Ishikawa (cell line): ENCODE data around the gene CDYL2.

Source experiments
- CEBPB ChIP-seq: IDR thresholded peaks from 2 replicates; pipeline ENCODE4 v1.6.1; 2012
- EGR1 ChIP-seq: IDR thresholded peaks from 2 replicates; pipeline ENCODE4 v1.6.1; 2012
- MAX ChIP-seq: IDR thresholded peaks from 2 replicates; pipeline ENCODE4 v1.6.1; 2012
- NFIC ChIP-seq: IDR thresholded peaks from 2 replicates; pipeline ENCODE4 v1.6.1; 2012
- RAD21 ChIP-seq: IDR thresholded peaks from 2 replicates; pipeline ENCODE4 v1.6.1; 2012; ENCODE audit warnings: low read depth
- TAF1 ChIP-seq: IDR thresholded peaks from 2 replicates; pipeline ENCODE4 v1.6.1; 2012; ENCODE audit warnings: low read depth, mild to moderate bottlenecking
- YY1 ChIP-seq: IDR thresholded peaks from 2 replicates; pipeline ENCODE4 v1.6.1; 2012; ENCODE audit warnings: low read depth
- TF ChIP-seq, protein P1 (sequence below): IDR thresholded peaks from 2 replicates; pipeline ENCODE4 v1.6.1; 2012
- TF ChIP-seq, protein P2 (sequence below): IDR thresholded peaks from 2 replicates; pipeline ENCODE4 v1.6.1; 2012; ENCODE audit warnings: low read depth, mild to moderate bottlenecking

DNA sequence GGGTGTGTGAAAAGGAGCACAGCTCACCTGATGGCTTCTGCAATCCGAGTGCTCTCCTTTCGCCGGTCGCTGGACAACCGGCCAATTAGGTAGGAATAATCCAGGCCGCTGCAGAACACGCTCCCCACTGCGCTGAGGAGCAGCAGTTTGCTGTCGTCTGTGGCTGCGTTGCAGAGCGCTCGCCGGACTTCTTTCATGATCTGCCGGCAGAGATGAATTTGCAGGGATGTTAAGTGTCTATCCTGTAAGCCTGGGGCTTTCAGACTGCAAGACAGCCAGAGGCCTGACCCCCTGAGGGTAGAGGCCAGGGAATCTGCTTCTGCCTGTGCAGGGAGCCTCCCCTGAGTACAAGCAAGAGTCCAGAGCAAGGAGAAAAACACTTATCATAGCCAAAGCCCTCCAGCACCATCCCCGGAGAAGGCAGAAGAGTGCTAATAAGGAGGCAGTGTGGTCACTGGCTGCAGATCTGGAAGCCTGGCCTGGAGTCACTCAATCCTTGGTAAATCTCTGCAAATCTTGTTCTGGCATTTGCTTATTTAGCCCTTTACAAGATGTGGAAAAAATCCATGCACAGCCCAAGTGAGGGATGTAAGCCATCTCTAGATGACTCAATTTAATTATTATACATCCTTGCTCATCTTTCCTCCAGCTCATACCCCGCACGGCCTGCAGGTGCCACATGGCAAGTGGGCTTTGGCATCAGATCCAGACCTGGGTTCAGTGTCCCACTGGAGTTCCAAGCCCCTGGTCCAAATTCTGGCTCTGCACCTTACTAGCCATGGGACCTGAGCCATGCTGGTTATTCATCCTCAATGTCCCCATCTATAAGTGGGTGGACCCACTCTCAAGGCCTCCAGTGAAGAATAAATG lies 183.4 kb downstream of the CDYL2 start:
- TF ChIP-seq TAF1, result no peak
- no peak for TF ChIP-seq CEBPB
- TF ChIP-seq MAX, result no peak
- TF ChIP-seq, protein P1, sequence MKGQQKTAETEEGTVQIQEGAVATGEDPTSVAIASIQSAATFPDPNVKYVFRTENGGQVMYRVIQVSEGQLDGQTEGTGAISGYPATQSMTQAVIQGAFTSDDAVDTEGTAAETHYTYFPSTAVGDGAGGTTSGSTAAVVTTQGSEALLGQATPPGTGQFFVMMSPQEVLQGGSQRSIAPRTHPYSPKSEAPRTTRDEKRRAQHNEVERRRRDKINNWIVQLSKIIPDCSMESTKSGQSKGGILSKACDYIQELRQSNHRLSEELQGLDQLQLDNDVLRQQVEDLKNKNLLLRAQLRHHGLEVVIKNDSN, result no peak
- TF ChIP-seq, protein P2, sequence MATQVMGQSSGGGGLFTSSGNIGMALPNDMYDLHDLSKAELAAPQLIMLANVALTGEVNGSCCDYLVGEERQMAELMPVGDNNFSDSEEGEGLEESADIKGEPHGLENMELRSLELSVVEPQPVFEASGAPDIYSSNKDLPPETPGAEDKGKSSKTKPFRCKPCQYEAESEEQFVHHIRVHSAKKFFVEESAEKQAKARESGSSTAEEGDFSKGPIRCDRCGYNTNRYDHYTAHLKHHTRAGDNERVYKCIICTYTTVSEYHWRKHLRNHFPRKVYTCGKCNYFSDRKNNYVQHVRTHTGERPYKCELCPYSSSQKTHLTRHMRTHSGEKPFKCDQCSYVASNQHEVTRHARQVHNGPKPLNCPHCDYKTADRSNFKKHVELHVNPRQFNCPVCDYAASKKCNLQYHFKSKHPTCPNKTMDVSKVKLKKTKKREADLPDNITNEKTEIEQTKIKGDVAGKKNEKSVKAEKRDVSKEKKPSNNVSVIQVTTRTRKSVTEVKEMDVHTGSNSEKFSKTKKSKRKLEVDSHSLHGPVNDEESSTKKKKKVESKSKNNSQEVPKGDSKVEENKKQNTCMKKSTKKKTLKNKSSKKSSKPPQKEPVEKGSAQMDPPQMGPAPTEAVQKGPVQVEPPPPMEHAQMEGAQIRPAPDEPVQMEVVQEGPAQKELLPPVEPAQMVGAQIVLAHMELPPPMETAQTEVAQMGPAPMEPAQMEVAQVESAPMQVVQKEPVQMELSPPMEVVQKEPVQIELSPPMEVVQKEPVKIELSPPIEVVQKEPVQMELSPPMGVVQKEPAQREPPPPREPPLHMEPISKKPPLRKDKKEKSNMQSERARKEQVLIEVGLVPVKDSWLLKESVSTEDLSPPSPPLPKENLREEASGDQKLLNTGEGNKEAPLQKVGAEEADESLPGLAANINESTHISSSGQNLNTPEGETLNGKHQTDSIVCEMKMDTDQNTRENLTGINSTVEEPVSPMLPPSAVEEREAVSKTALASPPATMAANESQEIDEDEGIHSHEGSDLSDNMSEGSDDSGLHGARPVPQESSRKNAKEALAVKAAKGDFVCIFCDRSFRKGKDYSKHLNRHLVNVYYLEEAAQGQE, result no peak
- TF ChIP-seq RAD21, result no peak
- no peak for TF ChIP-seq YY1
- TF ChIP-seq NFIC, result no peak
- TF ChIP-seq EGR1, result no peak
